HCEC 1CT (cell line): ENCODE data around the gene FAM118B.
"Not testable (repeated sequence)": the region's sequence is repeated elsewhere in the genome, so short reads cannot be mapped to it uniquely, and the experiment has no call there.

ENCODE experiments used
- DNase-seq: peaks from one replicate; pipeline ENCODE4 v3.0.0-alpha.2; 2017

FAM118B gene

GRCh38 chr11:126219547-126219946 is 8.0 kb downstream of the FAM118B start:
- no peak for DNase-seq

- DNase-seq = no peak
Measured at GRCh38 chr11:126224647-126225294, 13.2 kb downstream of the FAM118B start.

- no peak for DNase-seq
Measured at GRCh38 chr11:126225295-126225665, 13.7 kb downstream of the FAM118B start.

GRCh38 chr11:126226334-126227084 is 14.9 kb downstream of the FAM118B start:
- no peak for DNase-seq

- DNase-seq = no peak
Measured at GRCh38 chr11:126229858-126230540, 18.4 kb downstream of the FAM118B start.

GRCh38 chr11:126231725-126232459 is 20.3 kb downstream of the FAM118B start:
- DNase-seq = peak; percentile 47

GRCh38 chr11:126232683-126233082 is 21.1 kb downstream of the FAM118B start:
- DNase-seq = no peak

- DNase-seq = peak; percentile 22
Measured at GRCh38 chr11:126233391-126233790, 21.8 kb downstream of the FAM118B start.

- DNase-seq = no peak
Measured at GRCh38 chr11:126246636-126247035, 35.1 kb downstream of the FAM118B start.

GRCh38 chr11:126253265-126253664 is 41.7 kb downstream of the FAM118B start:
- no peak for DNase-seq

- no peak for DNase-seq
Measured at GRCh38 chr11:126254819-126255218, 43.2 kb downstream of the FAM118B start.

- DNase-seq = not testable (repeated sequence)
Measured at GRCh38 chr11:126255507-126255906, 43.9 kb downstream of the FAM118B start.

- DNase-seq = no peak
Measured at GRCh38 chr11:126256216-126256615, 44.6 kb downstream of the FAM118B start.

GRCh38 chr11:126257144-126257543 is 45.6 kb downstream of the FAM118B start:
- no peak for DNase-seq

GRCh38 chr11:126257764-126258163 is 46.2 kb downstream of the FAM118B start:
- peak; percentile 65 for DNase-seq

- DNase-seq = no peak
Measured at GRCh38 chr11:126262216-126262615, 50.6 kb downstream of the FAM118B start.

GRCh38 chr11:126263489-126263888 is 51.9 kb downstream of the FAM118B start:
- DNase-seq = no peak

GRCh38 chr11:126265811-126266210 is 54.2 kb downstream of the FAM118B start:
- no peak for DNase-seq

GRCh38 chr11:126267650-126268049 is 56.1 kb downstream of the FAM118B start:
- no peak for DNase-seq

- no peak for DNase-seq
Measured at GRCh38 chr11:126268361-126268707, 56.8 kb downstream of the FAM118B start.

- peak; percentile 100 for DNase-seq
Measured at GRCh38 chr11:126268708-126269579, 57.4 kb downstream of the FAM118B start, which contains the start of the genes FOXRED1 and SRPRA. Gene FOXRED1 (plus strand): TSS chr11:126269154. CDS start chr11:126269207, 53 bp downstream. Gene SRPRA (minus strand): TSS chr11:126268895. CDS start chr11:126268804, 91 bp downstream.

- DNase-seq = no peak
Measured at GRCh38 chr11:126277322-126277721, 65.7 kb downstream of the FAM118B start.
